ENCODE data around the gene NLGN1.

NLGN1 gene

DNA sequence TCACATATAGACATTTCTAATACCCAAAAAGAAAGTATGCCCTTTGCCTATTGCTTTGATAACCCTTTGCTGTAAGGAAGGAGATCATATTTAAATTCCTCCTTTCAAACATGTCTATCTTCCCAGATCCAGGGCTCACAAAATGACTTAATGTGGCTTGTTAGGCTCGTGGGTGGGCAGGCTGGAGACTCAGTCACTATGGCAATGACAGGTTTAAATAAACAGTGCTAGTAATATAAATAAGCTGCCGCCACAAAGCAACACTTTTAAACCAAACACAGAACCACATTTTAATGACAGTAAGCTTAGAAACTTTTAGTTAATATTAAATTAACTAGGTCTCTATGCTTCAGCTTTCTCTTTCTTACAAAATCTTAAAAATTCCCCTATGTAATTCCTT is 845.6 kb downstream of the NLGN1 start:
- no peak for TF ChIP-seq GATA3 (IDR thresholded peaks at IDR 0.05; ENCODE audit: low read depth, low read length)
- no peak for TF ChIP-seq GATA2 (IDR thresholded peaks at IDR 0.05; ENCODE audit: low read depth, low read length)

GRCh38 chr3:174247687-174248152 is 850.2 kb downstream of the NLGN1 start:
- TF ChIP-seq GATA2 (IDR thresholded peaks at IDR 0.05; ENCODE audit: low read depth, low read length) (peak; percentile 96), GATA3 (IDR thresholded peaks at IDR 0.05; ENCODE audit: low read depth, low read length) (peak; percentile 98)

DNA sequence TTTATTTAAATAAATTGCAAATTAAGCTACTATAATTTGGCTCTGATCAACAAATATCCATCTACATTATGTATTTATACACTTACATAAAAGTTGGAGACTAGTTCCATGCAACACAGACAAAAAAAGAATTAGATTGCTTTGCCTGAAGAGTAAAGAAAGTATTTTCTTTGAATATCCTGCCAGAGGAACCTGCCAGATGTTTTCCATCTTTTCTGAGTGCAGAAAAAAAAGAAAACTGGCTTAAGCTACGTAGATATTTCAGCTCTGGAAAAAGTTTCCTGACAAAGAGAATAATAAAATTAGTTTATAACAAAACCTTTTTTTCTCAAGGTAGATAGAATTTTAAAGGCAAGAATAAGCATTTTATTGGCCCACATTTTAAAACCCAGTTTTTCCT is 854.1 kb downstream of the NLGN1 start:
- no peak for TF ChIP-seq GATA3 (IDR thresholded peaks at IDR 0.05; ENCODE audit: low read depth, low read length)
- no peak for TF ChIP-seq GATA2 (IDR thresholded peaks at IDR 0.05; ENCODE audit: low read depth, low read length)

DNA sequence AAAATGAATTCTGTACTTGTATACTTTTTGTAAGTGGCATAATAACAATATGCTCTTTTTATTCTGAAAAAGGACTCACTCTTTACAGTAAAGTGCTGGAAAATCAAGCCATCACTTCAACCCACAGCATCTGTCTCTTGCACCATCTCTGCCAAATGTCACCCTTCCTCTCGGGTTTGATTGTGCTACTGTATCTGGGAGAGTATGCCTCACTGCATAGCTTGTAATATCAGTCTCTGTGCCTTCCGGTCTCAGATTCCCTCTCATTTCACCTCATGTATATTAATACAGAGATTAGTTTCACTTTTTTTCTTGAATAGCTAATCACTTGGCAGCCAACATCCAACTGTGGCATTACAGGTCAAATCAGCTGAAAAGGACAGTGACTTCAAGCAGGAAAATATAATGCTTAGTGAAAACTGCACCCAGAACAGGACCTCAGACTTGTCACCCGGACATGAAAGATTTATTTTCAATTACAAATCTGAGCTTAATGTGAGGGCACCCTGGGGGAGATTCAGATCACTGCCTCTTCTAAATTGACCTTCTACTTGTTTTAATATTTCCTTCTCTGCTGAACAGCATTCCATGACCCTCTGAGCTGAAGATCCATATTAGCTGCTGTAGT is 855.8 kb downstream of the NLGN1 start:
- no peak for TF ChIP-seq GATA2 (IDR thresholded peaks at IDR 0.05; ENCODE audit: low read depth, low read length)
- TF ChIP-seq GATA3 (IDR thresholded peaks at IDR 0.05; ENCODE audit: low read depth, low read length) = no peak

DNA sequence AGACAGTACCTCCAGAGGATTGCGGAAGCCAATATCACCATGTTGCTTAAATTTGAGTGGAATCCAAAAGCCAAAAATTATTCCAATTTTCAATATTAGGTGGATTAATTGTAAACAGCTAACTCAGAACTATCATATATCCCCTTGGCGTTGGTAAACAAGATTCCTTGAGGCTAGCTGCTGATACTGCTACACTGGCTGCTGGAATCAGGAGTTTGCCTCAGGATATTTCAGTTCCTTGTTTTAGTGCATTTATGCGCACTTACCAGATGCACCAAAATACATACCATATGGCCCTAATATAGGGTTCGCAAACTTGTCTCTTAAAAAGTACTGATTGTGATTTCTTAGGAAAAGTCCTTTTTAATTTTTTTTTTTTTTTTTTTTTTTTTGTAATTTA is 856.4 kb downstream of the NLGN1 start:
- TF ChIP-seq GATA2 (IDR thresholded peaks at IDR 0.05; ENCODE audit: low read depth, low read length) (no peak), GATA3 (IDR thresholded peaks at IDR 0.05; ENCODE audit: low read depth, low read length) (no peak)

GRCh38 chr3:174255454-174255853 is 857.9 kb downstream of the NLGN1 start:
- TF ChIP-seq GATA3 (IDR thresholded peaks at IDR 0.05; ENCODE audit: low read depth, low read length) = no peak

- no peak for TF ChIP-seq GATA3 (IDR thresholded peaks at IDR 0.05; ENCODE audit: low read depth, low read length)
- no peak for TF ChIP-seq GATA2 (IDR thresholded peaks at IDR 0.05; ENCODE audit: low read depth, low read length)
These were observed 868.9 kb downstream of the NLGN1 start for GRCh38 chr3:174266476-174266875.

DNA sequence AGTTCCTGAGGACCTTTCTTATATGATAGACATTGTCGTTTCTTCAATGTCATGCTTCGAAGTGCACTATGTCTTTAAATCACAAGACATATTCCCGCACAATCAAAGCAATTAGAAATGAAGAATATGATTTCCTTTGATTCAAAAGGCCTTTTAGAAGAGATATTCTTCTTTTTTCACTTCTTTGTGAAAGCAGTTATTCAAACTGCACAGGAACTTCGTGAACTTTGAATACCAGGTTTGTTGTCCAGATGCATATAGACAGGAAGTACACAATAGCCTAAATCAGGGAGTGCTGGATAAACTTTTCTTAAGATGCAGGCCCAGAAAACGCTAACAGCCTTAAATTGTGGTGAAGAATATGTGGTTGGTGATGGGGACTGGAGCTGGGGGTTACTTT is 870.5 kb downstream of the NLGN1 start:
- TF ChIP-seq GATA3 (IDR thresholded peaks at IDR 0.05; ENCODE audit: low read depth, low read length) = no peak
- no peak for TF ChIP-seq GATA2 (IDR thresholded peaks at IDR 0.05; ENCODE audit: low read depth, low read length)

GRCh38 chr3:174268586-174268985 is 871.0 kb downstream of the NLGN1 start:
- TF ChIP-seq GATA2 (IDR thresholded peaks at IDR 0.05; ENCODE audit: low read depth, low read length) (no peak), GATA3 (IDR thresholded peaks at IDR 0.05; ENCODE audit: low read depth, low read length) (no peak)

DNA sequence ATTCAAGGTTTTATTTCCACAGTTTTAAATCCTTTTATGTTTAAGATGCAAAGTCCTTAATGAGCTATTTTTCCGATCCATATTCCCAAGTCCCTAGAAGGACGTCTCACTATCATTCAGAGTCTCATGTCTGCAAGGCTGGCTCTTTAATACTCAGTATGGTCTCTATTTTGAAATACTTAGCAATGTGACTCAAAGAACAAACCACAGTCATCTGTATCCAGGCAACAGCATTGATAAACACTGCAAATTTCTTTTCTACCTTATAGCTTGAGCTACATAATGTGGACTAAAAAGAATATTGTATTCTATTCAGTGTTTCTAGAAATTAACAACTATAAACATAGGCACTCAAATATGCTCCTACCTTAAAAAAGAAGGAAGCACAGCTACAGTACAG is 873.3 kb downstream of the NLGN1 start:
- no peak for TF ChIP-seq GATA3 (IDR thresholded peaks at IDR 0.05; ENCODE audit: low read depth, low read length)
- TF ChIP-seq GATA2 (IDR thresholded peaks at IDR 0.05; ENCODE audit: low read depth, low read length) = no peak

DNA sequence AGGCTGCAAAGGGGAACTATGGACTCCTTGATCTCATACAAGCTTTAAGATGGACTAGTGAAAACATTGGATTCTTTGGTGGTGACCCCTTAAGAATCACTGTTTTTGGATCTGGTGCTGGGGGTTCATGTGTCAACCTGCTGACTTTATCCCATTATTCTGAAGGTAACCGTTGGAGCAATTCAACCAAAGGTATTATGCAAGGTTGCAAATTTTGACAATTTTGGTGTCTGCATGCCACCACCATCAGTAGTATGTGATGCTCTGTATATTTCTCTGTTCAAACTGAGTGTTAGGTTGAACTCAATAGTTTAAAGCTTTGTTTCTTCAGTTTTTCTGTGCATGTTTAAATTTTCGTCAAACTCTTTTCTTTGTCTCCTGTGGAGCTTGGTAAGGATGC is 877.8 kb downstream of the NLGN1 start:
- no peak for TF ChIP-seq GATA2 (IDR thresholded peaks at IDR 0.05; ENCODE audit: low read depth, low read length)
- TF ChIP-seq GATA3 (IDR thresholded peaks at IDR 0.05; ENCODE audit: low read depth, low read length) = no peak

- TF ChIP-seq GATA2 (IDR thresholded peaks at IDR 0.05; ENCODE audit: low read depth, low read length) (no peak), GATA3 (IDR thresholded peaks at IDR 0.05; ENCODE audit: low read depth, low read length) (no peak)
These were observed 879.3 kb downstream of the NLGN1 start for GRCh38 chr3:174276826-174277225.

GRCh38 chr3:174278094-174278493 is 880.5 kb downstream of the NLGN1 start:
- TF ChIP-seq GATA3 (IDR thresholded peaks at IDR 0.05; ENCODE audit: low read depth, low read length) = no peak
- TF ChIP-seq GATA2 (IDR thresholded peaks at IDR 0.05; ENCODE audit: low read depth, low read length) = no peak

GRCh38 chr3:174280186-174280585 is 882.6 kb downstream of the NLGN1 start:
- TF ChIP-seq GATA2 (IDR thresholded peaks at IDR 0.05; ENCODE audit: low read depth, low read length) = no peak

- TF ChIP-seq GATA3 (IDR thresholded peaks at IDR 0.05; ENCODE audit: low read depth, low read length) (no peak; the same call in none of the 2 replicates), GATA2 (IDR thresholded peaks at IDR 0.05; ENCODE audit: low read depth, low read length) (peak; percentile 30; the same call in 1 of the 2 replicates)
These were observed 887.8 kb downstream of the NLGN1 start for GRCh38 chr3:174285242-174285864.

Measured in SH-SY5Y (cell line).